Endometrial microvascular endothelial cells (primary cell): ENCODE results near the gene RSPH1. TPM values are rescaled to one million over a fixed set of nuclear protein-coding genes. Genes with fewer than 3 reads are reported as not detected.

Source experiments
- in situ Hi-C: cut with HindIII; loops from 2 replicates; pipeline ENCODE4 v1.10.0; 2017; ENCODE audit warnings: low sequenced_read_pairs, low pct_unique_long_range_greater_than_20kb; ENCODE audit errors: inconsistent ontology term
- total RNA-seq: library from RNA; depleted of rRNA; stranded (reverse); fragments of >200 nt; gene quantifications from one replicate; pipeline ENCODE4 v1.2.3, GENCODE V29; 2015; ENCODE audit errors: inconsistent ontology term

The RSPH1 gene
- total RNA-seq, 1 donor from 2014 or later: not detected

DNA sequence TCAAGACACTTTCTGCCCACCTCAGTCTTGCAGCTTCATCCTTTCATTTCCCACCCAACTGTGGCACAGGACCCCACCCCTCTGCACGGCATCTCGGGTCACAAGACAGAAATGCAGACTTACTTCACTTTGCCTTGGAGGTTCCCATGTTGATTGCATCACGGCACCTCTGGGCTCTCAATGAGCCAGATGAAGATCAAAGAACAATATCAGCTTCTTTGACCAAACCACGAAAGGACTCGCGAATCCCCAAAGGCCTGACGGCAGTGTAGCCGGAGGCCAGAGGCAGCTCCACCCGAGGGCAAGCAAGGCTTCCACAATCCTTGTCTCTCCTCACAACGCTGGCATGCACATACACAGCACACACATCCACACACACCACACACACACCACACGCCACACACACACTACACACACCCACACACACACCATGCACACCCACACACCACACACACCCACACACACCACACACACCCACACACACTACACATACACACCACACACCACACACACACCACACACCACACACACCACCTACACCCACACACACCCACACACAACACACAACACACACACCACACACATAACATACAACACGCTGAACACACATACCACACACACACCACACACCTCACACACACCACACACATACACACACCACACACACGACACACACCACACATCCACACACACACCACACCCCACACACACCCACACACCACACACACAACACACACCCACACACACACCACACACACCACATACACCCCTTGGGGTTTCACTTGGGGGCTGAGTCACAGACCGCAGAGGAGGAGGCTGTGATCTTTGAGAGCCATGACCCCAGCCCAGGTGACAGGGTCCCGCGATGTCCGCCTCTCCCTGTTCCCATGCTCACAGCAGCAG, 56.5 kb downstream of the RSPH1 start:
- in situ Hi-C loops: no loop called here

- in situ Hi-C loops: no loop called here
Observed at GRCh38 chr21:42438316-42439205, 57.5 kb downstream of the RSPH1 start.

- in situ Hi-C loops: no loop called here
Observed at GRCh38 chr21:42437786-42438185, 58.2 kb downstream of the RSPH1 start.

DNA sequence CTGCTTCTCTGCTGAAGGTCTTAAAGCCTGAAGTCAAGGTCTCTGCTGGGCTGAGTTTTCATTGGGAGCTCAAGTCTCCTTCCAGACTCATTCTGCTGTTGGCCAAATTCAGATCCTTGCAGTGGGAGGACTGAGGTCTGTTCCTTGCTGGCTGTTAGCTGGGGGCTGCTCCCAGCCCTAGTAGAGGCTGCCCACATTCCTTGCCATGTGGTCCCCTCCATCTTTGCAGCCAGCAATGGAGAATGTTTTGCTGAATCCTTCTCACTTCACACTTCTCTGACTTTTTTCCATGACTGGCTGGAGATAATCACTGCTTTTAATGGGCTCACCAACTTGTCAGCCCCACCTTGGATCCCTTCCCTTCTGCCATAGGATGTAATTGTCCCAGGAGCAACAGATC, 59.1 kb downstream of the RSPH1 start:
- in situ Hi-C loops: no loop called here

- in situ Hi-C loops: no loop called here
Observed at GRCh38 chr21:42435833-42436232, 60.2 kb downstream of the RSPH1 start.

- in situ Hi-C loops: no loop called here
Observed at GRCh38 chr21:42435401-42435800, 60.6 kb downstream of the RSPH1 start.

DNA sequence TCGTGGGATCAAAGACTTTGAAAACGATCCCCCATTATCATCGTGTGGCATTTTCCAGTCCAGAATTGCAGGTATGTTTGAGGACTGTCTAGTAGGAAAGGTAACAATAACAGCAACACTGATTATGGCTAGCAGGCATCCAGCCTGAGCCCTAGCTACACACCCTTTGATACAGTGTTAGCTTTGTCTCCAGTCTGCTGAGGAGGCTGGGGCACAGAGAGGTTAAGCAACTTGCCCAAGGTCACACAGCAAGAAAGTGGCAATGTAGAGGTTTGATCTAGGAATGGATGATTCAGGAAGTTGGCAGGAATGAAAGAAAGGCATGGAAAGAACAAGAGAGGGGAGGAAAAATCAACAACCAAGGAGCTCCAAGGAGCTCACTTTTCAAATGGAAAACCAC, 61.1 kb downstream of the RSPH1 start:
- in situ Hi-C loops: no loop called here

DNA sequence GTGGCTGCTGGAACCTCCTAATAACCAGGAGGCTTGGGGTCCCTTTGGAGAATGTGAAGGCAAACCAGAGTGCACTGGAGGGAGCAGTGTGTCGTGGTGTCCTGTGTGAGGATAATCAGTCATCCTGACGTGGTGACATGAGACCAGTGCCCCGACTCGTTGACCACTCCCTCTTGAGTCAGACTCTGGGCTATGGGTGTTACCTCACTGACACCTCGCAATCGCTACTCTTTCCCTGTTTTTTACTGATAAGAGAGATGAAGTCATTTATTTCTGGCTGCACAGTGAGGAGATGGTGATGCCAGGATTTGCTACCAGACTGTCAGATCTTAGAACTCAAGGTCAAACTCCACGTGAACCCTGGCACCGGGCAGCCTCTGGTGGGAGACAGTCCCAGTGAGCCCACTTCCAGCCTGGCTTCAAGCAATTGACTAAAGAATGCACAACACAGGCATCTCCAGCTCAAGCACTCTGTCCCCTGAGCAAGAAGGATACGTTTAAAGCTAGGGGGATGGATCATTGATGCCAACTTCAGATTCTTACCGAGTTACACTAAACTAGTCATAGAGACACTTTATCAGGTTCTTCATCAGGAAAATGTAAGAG, 62.0 kb downstream of the RSPH1 start:
- in situ Hi-C loops: no loop called here

DNA sequence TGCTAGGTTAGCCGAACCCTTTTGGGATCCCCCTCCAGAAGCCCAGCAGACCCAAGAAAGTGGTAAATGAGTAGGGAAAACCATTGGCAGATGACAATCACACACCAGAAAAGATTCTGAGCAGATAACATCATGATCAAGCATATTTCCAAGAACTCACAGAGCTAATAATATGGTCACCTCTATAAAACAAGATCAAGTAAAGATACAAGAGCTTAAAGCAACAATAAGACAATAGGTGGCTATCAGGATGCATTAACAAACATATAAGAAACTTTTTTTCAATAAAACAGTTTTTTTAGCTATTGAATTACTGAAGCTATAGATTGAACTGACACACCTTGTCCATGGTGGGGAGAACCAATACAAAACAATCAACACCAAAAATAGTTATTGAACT, 63.3 kb downstream of the RSPH1 start:
- in situ Hi-C loops: no loop called here

GRCh38 chr21:42431196-42431595, 64.8 kb downstream of the RSPH1 start:
- in situ Hi-C loops: no loop called here

DNA sequence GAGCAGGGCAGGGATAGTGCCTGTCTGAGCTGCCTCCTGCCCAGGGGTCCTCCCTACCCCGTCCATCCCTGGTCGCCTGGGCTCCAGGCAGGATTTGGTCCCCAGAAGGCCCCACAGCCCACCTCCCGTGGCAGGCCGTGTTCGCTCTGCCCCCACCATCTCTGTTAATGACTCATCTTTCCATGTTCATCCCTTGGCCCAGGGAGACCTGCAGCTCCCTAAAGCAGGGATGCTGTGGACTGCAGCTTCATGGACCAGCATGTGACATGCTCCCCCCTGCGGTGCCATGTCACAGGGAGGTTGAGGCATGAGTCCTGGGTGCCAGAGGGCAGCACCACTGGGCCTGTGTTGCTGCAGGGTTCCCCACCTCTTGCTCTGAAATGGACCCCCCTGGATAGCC, 65.5 kb downstream of the RSPH1 start:
- in situ Hi-C loops: no loop called here

DNA sequence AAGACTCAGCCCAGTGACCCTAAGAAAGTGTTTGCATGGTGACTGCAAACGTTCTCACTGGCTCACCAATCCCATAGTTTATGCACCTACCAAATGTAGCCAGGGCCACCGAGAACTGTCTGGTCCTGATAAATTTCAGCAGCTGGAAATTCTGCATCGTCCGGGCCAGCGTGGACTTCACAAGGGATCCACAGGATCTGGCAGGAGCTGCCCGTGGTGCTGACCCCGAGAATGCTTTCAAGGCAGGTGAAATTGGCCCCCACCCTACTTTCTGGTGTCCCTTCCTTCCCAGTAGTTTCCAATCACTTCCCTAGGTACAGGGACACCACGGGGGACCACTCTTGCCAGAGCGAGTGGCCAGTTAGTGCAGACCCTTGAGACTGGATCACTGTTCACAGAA, 66.2 kb downstream of the RSPH1 start:
- in situ Hi-C loops: no loop called here

GRCh38 chr21:42429021-42429420, 67.0 kb downstream of the RSPH1 start:
- in situ Hi-C loops: no loop called here

DNA sequence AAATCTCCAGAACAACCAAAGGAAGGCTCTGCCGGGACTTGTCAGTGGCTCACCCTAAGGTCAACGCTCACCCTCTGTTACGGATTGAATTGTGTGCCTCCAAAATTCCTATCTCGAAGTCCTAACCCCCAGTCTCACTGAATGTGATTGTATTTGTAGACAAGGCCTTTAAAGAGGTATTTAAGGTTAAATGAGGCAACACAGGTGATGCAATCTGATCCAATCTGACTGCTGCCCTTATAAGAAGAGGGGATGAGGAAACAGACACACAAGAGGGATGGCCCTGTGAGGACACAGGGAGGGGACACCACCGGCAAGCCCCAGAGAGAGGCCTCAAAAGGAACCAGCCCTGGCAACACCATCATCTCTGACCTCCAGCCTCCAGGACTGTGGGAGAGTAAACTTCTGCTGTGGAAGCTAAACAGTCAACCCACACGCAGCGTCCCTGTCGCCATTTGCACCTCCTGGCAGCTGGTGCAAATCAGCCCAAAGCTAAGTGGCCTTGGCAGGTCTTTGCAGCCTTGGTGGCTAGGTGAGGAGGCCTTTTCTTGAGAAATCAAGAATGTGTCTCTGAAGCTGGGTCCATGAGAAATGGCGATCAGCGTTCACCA, 68.1 kb downstream of the RSPH1 start:
- in situ Hi-C loops: no loop called here

DNA sequence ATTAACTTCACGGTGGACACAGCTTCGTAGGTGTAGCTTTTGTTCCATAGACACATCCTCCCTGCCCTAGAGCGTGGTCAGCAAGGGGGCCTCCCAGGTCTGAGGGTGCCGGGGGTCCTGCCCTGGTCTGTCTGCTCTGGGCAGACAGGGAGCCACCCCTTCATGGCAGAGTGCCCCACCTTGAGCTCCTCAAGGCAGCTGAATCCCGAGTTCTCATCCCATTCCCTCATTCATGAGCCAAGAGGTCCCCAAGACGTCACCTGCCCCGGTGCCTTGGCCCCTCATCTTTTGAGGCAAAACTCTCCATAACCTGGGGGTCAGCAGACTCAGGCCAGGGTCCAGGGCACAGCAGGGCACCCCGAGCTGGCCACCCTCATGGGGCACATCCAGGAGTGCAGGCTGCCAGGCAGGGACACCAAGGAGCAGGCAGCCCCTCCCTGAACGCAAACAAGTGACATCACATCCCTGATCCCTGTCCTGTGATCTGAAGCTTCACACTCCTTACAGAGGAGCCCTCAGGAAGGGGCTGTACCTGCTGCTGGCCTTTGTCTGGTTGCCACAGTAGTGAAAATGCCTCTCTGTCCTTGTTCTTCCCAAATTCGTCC, 69.0 kb downstream of the RSPH1 start:
- in situ Hi-C loops: no loop called here

- in situ Hi-C loops: no loop called here
Observed at GRCh38 chr21:42426424-42426823, 69.6 kb downstream of the RSPH1 start.

- in situ Hi-C loops: no loop called here
Observed at GRCh38 chr21:42425591-42425990, 70.4 kb downstream of the RSPH1 start.

DNA sequence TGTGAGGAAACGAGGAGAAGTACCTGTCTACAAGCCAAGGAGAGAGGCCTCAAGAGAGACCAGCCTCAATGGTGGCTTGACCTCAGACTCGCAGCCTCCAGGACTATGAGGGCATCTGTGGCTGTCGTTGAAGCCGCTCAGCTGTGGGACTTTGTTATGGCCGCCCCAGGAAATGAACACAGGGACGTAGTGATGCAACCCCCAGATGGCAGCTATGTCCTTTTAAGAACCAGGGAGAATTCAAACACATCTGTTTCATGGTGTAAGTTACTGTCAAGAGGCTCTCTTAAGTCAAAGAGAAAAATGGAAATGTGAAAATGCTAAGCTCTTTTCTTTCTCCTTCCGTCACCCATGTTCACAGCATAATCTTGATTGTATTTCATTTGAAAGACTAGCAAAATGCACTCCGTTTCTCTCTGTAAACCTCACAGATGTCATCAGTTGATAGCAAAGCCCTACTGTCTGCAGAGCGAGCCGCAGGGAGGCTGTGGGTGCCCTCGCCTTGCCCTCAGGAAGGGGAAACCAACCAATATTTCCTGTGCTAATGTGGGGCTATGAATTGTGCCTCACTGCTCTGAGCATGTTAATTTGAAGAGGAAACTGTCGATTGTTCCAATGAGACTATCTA, 71.0 kb downstream of the RSPH1 start:
- in situ Hi-C loops: no loop called here
